HG03442 (cell line): ENCODE measurements around the gene TUBB2B.

Experiments
- ATAC-seq: cut with Tn5 transposase; IDR thresholded peaks from one replicate; pipeline ENCODE4 v1.9.1; 2021; ENCODE audit warnings: mild to moderate bottlenecking, moderate library complexity; ENCODE audit not compliant: unreplicated experiment

The TUBB2B gene

GRCh38 chr6:3235486-3235885 is 8.0 kb upstream of the TUBB2B start:
- ATAC-seq, result no peak

DNA sequence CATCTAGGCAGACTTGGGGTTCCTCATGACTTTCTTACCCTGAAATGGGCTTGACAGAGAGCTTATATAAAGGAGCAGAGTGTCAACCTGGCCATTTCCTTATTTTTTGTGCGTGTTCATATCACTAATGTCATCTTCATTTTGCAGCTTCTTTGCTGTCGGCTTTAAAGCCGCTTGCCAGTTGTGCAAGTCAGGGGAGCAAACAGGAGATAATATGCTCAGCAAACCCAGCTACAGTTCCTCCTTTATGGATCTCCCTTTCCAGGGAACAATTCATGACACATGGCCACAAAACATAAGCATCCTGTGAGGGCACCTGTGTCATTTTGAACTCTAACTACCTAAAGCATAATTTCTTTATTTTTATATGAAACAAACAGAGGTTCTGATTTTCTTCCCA is 6.5 kb upstream of the TUBB2B start:
- no peak for ATAC-seq

DNA sequence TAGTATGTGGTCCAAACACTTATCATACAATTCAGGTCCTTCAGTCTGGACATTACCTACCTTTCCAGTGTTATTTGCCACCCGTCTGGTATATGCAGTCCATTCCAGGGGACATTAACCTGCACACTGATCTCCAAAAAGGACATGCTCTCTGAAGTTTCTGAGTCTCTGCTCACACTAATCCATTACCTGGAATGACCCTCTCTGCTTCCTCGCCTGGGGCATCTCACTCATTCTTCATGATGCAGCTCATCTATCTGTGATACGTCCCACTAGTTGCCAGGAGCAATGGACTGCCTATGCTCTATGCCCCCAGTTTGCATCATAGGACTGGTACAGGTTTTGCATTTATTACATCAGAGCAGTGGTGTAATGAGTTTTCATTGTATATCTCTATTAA is 5.9 kb upstream of the TUBB2B start:
- no peak for ATAC-seq

- no peak for ATAC-seq
Observed at GRCh38 chr6:3232017-3232945, 4.8 kb upstream of the TUBB2B start.

DNA sequence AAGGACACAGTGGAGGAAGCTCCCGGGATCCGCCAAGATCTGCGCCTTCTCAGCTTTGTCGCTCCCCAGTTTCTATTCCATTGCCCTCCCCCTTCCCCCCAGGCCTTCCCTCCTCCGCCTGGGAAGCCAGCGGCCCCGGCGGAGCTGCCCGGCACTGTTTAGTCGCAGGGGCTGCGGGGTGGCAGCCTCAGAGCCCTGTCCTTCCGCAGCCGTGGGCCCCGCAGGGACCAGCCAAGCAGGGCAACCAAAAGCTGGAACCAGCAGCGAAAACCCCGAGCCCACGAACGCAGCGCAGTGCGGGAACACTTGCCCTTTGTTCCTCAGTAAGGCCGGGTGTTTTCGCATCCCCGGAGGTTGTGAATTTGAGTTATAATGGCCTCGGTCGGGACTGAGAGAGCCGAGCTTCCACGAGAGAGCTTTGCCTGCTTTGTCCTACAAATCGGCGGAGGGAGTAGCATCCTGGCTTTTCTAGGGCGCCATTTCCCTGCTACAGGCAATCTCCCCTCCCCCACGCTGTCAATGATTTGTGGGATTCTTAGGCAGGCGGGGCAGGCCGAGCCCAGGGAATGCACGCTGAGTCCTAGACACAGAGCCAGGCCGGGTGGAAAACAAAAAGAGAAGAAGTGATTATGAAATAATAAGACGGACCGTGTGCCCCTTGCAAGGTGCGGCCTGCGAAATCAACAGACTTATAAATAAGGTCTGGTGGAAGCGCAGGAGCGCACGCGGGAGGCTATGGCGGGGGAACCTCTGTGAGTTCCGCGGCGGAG is 4.0 kb upstream of the TUBB2B start:
- ATAC-seq, result no peak

DNA sequence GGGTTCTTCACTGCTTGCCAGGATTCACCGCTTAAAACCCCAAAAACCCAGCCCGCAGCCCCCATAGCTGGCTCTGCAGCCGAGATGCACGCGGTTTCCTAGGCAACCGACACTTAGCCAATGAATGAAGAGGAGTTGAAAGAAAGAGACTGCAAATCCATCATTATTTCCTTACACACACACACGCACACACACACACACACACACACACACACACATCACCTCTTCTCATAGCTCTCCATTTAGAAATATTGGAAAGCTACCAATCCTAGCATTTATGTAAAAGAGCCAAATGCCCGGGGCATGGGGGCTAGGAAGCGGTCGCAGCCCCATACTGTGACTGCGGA is 3.4 kb upstream of the TUBB2B start:
- no peak for ATAC-seq

- no peak for ATAC-seq
Observed at GRCh38 chr6:3230256-3230882, 2.9 kb upstream of the TUBB2B start.

GRCh38 chr6:3229566-3230178 is 2.2 kb upstream of the TUBB2B start:
- ATAC-seq, result no peak

- ATAC-seq, result no peak
Observed at GRCh38 chr6:3228771-3229565, 1.5 kb upstream of the TUBB2B start.

DNA sequence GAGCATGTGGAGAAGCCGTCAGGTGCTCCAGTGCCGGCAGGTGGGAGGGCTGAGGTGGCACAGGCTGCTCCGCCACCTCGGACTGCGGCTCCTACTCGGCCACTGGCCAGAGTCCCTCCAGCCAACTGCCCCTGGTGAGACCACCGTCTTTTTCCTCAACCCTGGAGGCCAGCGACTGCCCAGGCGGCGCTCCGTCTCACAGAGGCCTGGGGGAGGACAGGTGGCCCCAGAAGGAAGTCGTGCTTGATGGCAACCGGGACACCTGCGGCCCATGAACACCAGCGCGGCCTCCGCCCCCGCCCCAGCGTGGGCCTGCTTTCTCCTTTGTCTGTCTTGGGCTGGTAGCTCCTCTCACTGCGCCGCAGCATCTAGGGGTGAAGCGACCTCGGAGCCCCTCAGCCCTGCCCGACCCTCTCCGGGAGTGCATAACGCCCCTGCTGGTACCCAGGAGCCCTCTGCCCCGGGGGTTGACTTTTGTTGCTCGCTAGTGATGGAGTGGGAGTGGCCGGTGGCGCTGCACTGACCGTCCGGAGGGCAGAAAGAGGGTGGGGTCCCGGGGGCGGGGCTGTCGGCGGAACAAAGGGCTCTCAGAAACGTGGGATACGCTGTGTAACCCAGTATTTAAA is 706 bp upstream of the TUBB2B start:
- no peak for ATAC-seq

DNA sequence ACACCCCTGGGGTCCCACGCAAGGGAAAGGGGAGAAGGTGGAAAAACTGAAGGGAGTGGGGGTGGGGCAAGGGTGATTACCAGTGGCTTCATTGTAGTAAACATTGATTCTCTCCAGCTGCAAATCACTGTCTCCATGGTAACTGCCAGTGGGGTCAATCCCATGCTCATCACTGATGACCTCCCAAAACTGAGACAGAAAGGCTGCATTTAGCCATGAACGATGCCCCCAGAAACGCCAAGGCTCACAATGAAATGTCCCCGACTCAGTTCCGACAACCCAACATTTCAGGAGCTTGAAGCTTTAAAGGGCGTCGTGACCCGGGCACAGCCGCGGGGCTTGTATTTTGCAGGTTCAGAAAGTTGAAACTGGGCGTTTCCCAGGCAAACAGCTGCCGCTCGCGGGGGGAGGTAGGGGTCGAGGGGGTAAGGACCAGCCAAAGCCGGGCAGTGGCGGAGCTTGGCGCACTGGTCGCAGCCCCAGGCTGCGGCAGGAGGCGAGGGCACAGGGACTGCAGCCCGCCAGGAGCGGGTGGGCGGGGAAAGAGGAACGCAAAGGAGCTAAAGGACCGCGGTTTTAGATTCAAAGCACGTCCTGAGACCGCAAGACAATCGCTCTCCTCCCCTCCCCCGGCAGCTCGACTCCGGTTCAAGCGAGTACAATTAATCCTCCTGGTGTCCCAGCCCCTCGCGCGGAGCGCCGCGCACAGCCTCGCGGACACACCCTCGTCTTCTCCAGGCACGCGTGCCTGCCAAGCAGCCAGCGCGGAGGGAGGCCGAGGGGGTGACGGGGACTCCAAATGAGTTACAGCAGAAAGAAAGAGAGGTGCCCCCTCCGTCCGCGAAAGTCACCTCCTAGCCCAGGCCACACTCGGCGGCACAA is 731 bp downstream of the TUBB2B start:
- ATAC-seq, result no peak

DNA sequence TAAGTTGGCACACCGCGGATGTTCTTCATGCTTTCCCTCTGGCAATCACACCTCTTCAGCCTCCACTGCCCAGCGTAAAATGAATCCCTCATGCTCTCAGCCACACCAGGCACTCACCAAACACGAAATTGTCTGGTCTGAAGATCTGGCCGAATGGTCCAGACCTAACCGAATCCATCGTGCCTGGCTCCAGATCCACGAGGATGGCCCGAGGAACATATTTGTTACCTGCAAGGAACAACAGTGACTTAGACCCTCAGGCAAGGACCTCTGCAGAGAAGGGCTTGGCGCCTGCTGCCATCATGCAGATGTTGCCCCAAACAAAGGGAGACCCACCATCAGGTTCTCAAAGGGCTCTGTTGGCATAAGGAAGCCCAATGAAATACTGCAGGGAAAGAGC is 1.4 kb downstream of the TUBB2B start:
- no peak for ATAC-seq

DNA sequence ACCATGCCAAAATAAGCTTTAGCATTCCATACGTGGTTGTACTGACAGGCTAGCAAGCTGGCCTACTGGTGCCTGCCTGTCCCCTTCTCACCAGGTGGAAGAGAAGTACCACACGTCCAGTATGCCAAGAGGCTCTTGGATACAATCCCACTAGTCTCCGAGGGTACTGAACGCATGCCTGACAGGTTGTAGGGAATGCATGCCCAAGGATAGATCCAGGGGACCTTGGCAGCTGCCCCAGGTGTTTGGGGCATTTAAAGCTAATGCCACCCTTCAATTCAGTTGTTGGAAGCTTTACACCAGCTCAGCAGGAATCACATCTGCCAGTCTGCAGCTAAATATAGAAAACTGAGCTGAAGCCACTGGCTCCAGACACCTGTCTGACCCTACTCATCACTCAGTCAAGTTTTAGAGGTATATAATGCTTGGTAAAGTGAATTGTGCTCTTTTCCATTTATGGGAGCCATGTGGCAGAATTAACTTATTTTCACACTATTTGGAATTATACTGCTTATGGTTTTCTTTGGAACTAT is 4.9 kb downstream of the TUBB2B start:
- no peak for ATAC-seq

- no peak for ATAC-seq
Observed at GRCh38 chr6:3221578-3221977, 5.9 kb downstream of the TUBB2B start.

- ATAC-seq, result no peak
Observed at GRCh38 chr6:3220366-3220765, 7.1 kb downstream of the TUBB2B start.

GRCh38 chr6:3218266-3218665 is 9.2 kb downstream of the TUBB2B start:
- no peak for ATAC-seq

DNA sequence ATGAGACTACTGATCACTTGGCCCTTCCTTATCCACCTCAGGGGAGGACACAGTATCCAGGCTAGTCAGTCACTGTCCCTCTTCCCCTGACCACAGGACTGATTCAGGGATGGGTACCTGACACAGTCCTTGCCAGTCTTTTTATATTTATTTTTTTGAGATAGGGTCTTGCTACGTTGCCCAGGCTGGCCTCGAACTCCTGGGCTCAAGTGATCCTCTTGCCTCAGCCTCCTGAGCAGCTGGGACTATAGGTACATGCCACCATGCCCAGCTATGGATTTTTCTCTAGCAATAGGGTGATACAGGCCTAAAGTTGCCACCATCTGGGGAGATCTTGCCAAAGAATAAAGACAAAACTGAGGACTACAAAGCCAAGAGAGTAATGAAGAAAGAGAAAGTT is 10.2 kb downstream of the TUBB2B start:
- ATAC-seq, result no peak

- ATAC-seq, result no peak
Observed at GRCh38 chr6:3214898-3215297, 12.6 kb downstream of the TUBB2B start.

DNA sequence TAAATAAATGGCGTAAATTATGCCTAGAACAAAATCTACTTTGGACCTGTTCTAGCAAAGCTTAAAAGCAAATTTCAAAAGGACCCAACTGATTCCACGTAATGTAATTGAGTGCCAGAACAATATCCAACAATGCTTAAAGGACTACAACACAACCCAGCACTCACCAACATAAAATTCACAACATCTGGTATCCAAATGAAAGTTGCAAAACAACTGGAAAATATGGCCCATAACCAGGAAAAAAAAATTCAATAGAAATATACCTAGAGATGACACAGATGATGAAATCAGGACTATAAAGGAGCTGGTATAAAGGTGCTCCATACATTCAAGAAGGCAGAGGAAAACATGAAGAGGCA is 14.1 kb downstream of the TUBB2B start:
- no peak for ATAC-seq
